Lower leg skin (tissue), 4 donors: ENCODE measurements around the gene IGFBP1. TPM values are rescaled to one million over a fixed set of nuclear protein-coding genes. Genes with fewer than 3 reads are reported as not detected.
"Not testable (repeated sequence)": the region's sequence is repeated elsewhere in the genome, so short reads cannot be mapped to it uniquely, and the experiment has no call there.

ENCODE experiments used
- DNase-seq, 2 donors: peaks; one replicate each; pipeline ENCODE4 v3.0.0-alpha.2; 2019; ENCODE audit warnings: low spot score in 2 of 2
- H3K4me3 ChIP-seq: fragments of 200-600 bp; sonication (generic); 2 replicates; pipeline ENCODE4 v1.5.1; 2017; ENCODE audit warnings: mild to moderate bottlenecking, low read depth; ENCODE audit not compliant: poor library complexity, severe bottlenecking
- POLR2A ChIP-seq, 2 donors: fragments of 450-650 bp; IDR thresholded peaks; one replicate each; pipeline ENCODE4 v1.6.1; 2016 to 2017; ENCODE audit warnings: antibody characterized with exemption in 2 of 2, mild to moderate bottlenecking in 1 of 2, moderate library complexity in 1 of 2
- WGBS, 2 donors: methylation state at CpG; one replicate each; pipeline ENCODE4 v1.1.5; 2018; 5-methylcytosine and 5-hydroxymethylcytosine counted together
- intact Hi-C: fragments of 100-400 bp; cut with DNase I; formaldehyde crosslinking; loops from one replicate; pipeline ENCODE4 v1.15.0; 2023; ENCODE audit warnings: low total_unique reads
- total RNA-seq, 4 donors: library from RNA; depleted of rRNA; stranded (reverse); fragments of >200 nt; gene quantifications; one replicate each; pipeline ENCODE4 v1.1.0, GENCODE V29; 2016
- TF ChIP-seq, protein P1 (sequence below), 3 donors: fragments of 450-650 bp; IDR thresholded peaks; one replicate each; pipeline ENCODE4 v1.5.1; 2016; ENCODE audit warnings: antibody characterized with exemption in 3 of 3, mild to moderate bottlenecking in 3 of 3, moderate library complexity in 2 of 3

The IGFBP1 gene
- total RNA-seq, 4 donors from 2014 or later, result not detected

DNA sequence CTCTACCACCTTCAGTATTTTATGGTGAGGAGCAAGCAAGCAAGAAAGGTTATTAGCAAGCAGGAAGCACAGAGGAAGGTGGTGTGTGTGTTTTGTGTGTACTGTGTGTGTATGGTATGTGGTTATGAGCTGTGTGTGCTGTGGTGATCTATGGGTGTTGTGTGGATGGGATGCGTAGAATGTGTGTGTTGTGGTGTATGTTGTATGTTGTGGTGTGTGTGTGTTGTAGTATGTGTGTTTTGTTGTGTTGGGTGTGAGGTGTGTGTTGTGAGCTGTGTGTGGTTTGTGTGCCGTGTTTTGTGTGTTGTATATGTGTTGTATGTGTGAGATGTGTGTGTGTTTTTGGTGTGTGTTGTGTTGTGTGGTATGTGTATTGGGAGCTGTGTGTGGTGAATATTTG is 49.6 kb downstream of the IGFBP1 start:
- DNase-seq, result no peak
- WGBS, 2 donors, result 89 to 94% methylated on average over 2 of the region's 2 CpGs
- TF ChIP-seq POLR2A (IDR thresholded peaks at IDR 0.05), result no peak
- TF ChIP-seq, protein P1, sequence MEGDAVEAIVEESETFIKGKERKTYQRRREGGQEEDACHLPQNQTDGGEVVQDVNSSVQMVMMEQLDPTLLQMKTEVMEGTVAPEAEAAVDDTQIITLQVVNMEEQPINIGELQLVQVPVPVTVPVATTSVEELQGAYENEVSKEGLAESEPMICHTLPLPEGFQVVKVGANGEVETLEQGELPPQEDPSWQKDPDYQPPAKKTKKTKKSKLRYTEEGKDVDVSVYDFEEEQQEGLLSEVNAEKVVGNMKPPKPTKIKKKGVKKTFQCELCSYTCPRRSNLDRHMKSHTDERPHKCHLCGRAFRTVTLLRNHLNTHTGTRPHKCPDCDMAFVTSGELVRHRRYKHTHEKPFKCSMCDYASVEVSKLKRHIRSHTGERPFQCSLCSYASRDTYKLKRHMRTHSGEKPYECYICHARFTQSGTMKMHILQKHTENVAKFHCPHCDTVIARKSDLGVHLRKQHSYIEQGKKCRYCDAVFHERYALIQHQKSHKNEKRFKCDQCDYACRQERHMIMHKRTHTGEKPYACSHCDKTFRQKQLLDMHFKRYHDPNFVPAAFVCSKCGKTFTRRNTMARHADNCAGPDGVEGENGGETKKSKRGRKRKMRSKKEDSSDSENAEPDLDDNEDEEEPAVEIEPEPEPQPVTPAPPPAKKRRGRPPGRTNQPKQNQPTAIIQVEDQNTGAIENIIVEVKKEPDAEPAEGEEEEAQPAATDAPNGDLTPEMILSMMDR (IDR thresholded peaks at IDR 0.05), result no peak
- no peak overlapping the region for H3K4me3 ChIP-seq
- intact Hi-C loops, result no loop called here

DNA sequence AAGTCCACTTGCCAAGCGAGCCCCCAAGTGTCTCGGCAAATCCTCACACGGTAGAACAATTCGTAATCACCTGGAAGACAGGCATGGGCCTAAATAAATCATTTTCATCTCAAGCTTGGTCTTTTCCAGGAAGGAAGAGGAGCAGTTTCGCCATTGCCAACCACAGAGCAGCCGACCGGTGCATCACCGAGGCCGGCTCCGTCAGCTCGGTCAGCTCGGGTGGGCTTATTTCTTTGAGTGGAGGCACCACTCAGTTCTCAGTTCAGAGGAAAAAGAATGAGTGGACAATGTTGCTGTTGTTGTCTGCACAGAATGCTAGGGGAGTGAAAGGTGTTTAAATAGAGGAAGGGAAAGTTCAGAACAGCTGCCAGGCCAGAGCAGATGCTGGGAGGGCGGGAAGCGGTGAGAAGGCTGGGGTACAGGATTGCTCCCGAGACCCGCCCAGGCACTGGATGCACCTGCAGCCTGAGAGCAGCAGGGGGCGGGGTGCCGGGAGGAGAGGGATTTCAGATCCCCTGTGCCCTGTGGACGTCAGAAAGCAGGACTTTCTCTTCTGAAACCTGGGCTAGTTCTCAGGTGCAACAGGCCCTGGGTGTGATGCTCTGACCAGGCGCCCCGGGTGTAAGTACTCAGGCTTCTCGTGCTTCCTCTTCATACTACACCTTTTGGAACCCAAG is 50.5 kb downstream of the IGFBP1 start:
- whole genome bisulfite sequencing, 2 donors, result 87 to 88% methylated on average over 22 of the region's 22 CpGs
- no peak overlapping the region for H3K4me3 ChIP-seq
- no peak for DNase-seq
- no peak for TF ChIP-seq POLR2A (IDR thresholded peaks at IDR 0.05)
- TF ChIP-seq, protein P1 (IDR thresholded peaks at IDR 0.05), result no peak
- intact Hi-C loops, result no loop called here

DNA sequence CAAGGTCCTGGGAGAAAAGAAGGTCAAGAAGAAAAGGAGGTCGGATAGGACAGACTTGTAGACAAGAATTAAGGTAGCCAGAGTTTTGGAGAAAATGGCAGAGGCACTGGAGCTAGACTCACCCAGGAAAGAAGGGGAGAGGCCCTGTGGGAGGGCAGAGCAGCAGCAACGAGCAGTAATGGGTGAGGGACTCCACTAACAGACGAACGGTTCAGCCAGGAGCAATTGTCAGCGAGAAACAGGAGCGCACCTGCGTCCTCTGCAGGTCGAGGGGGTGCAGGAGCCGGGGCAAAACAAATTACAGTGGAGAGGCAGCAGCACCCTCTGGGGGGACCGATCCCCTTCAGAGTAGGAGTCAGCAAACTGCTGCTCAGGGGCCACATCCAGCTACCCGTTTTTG is 51.3 kb downstream of the IGFBP1 start:
- intact Hi-C loops, result no loop called here
- WGBS, 2 donors, result 90 to 91% methylated on average over 11 of the region's 11 CpGs
- no peak overlapping the region for H3K4me3 ChIP-seq
- no peak for TF ChIP-seq POLR2A (IDR thresholded peaks at IDR 0.05)
- TF ChIP-seq, protein P1 (IDR thresholded peaks at IDR 0.05), result no peak
- DNase-seq, result no peak

DNA sequence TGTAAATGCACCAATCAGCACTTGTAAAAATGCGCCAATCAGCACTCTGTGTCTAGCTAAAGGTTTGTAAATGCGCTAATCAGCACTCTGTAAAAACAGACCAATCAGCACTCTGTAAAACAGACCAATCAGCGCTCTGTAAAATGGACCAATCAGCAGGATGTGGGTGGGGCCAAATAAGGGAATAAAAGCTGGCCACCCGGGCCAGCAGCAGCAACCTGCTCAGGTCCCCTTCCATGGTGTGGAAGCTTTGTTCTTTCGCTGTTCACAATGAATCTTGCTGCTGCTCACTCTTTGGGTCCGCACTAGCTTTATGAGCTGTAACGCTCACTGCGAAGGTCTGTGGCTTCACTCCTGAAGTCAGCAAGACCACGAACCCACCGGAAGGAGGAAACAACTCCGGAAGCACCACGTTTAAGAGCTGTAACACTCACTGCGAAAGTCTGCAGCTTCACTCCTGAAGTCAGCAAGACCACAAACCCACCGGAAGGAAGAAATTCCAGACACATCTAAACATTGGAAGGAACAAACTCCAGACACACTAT is 52.0 kb downstream of the IGFBP1 start:
- DNase-seq, H3K4me3 ChIP-seq, intact Hi-C loops: not testable (repeated sequence)
- 77 to 86% methylated on average over 14 of the region's 14 CpGs for WGBS, 2 donors

DNA sequence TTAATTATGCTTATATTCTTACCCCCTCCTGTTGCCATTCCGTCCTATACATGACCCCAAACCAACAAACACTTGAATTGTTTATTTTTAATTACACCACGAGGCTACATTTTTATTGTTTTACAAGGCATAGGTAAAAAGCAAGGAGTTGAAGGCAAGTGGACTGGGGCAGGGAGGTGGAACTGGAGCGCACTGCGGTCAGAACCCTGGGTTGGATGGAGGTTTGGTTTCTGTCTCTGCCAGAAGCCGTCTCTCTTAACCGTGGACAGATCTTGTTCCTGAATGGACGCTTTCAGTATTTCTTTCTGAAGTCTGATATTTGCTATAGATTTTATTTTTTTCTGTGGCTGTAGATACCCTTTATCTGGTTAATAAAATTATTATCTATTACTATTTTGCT is 52.7 kb downstream of the IGFBP1 start:
- no peak for DNase-seq
- TF ChIP-seq POLR2A (IDR thresholded peaks at IDR 0.05), result no peak
- TF ChIP-seq, protein P1 (IDR thresholded peaks at IDR 0.05), result no peak
- 73 to 74% methylated on average over 7 of the region's 7 CpGs for WGBS, 2 donors
- intact Hi-C loops, result no loop called here
- H3K4me3 ChIP-seq, result no peak overlapping the region

Other genes starting within 250 kb of the IGFBP1 start
- gene CCDC201, start 15.4 kb upstream of the IGFBP1 start, total RNA-seq, result not detected
- 100 to 1,000 TPM; 126 to 765 (median 207) TPM for gene IGFBP3, start 32.8 kb downstream of the IGFBP1 start, total RNA-seq